Keratinocyte (primary cell): ENCODE measurements around the gene ANKS1B. TPM values are rescaled to one million over a fixed set of nuclear protein-coding genes. Genes with fewer than 3 reads are reported as not detected.

Experiments used
- DNase-seq: peaks from one replicate; pipeline ENCODE4 v3.0.0-alpha.2; 2011; ENCODE audit warnings: low read depth, missing footprints, low spot score
- FAIRE-seq: peaks from 2 replicates; lab custom pipeline; 2011; peaks lifted over from hg19 to GRCh38; lab: Jason Lieb, UNC
- H2AFZ ChIP-seq: 2 replicates; pipeline ENCODE4 v1.6.0; 2012; ENCODE audit warnings: low read length, control low read depth, inconsistent platforms; ENCODE audit not compliant: control insufficient read depth
- H3K27ac ChIP-seq: 2 replicates; pipeline ENCODE4 v1.5.1; 2011; ENCODE audit warnings: low read length; ENCODE audit not compliant: control insufficient read depth, insufficient read depth
- H3K27me3 ChIP-seq: 3 replicates; pipeline ENCODE4 v1.6.0; 2011; ENCODE audit warnings: low read length; ENCODE audit not compliant: control insufficient read depth, insufficient read depth; ENCODE audit errors: extremely low read depth
- H3K36me3 ChIP-seq, 2 experiments: 2 replicates in 1 of 2; 3 replicates in 1 of 2; pipeline ENCODE4 v1.5.1; 2011; ENCODE audit warnings: low read length in 2 of 2, mild to moderate bottlenecking in 1 of 2; ENCODE audit not compliant: control insufficient read depth in 2 of 2, insufficient read depth in 2 of 2; ENCODE audit errors: extremely low read depth in 1 of 2
- H3K4me1 ChIP-seq: 3 replicates; pipeline ENCODE4 v1.5.1; 2011; ENCODE audit warnings: low read length; ENCODE audit not compliant: control insufficient read depth, insufficient read depth; ENCODE audit errors: extremely low read depth
- H3K4me2 ChIP-seq: 3 replicates; pipeline ENCODE4 v1.6.0; 2011; ENCODE audit warnings: low read depth, low read length; ENCODE audit not compliant: control insufficient read depth, insufficient read depth; ENCODE audit errors: extremely low read depth
- H3K4me3 ChIP-seq, 3 experiments: fragments of 200-600 bp in 1 of 3; sonication (generic) in 1 of 3; 2 replicates in 2 of 3; 3 replicates in 1 of 3; pipeline ENCODE4 v1.5.1; 2011 to 2016; ENCODE audit warnings: low read length in 3 of 3, mild to moderate bottlenecking in 3 of 3, control low read depth in 2 of 3, inconsistent platforms in 1 of 3, low read depth in 1 of 3, mixed read lengths in 1 of 3, mixed run types in 1 of 3, moderate library complexity in 1 of 3; ENCODE audit not compliant: control insufficient read depth in 2 of 3, insufficient read depth in 2 of 3; ENCODE audit errors: extremely low read depth in 1 of 3
- H3K79me2 ChIP-seq: 2 replicates; pipeline ENCODE4 v1.6.0; 2012; ENCODE audit warnings: low read length; ENCODE audit not compliant: control insufficient read depth, insufficient read depth
- H3K9ac ChIP-seq: 3 replicates; pipeline ENCODE4 v1.6.0; 2011; ENCODE audit warnings: low read length; ENCODE audit not compliant: control insufficient read depth, insufficient read depth; ENCODE audit errors: extremely low read depth
- H3K9me1 ChIP-seq: 3 replicates; pipeline ENCODE4 v1.6.0; 2011; ENCODE audit warnings: low read length; ENCODE audit not compliant: control insufficient read depth, insufficient read depth; ENCODE audit errors: extremely low read depth
- H3K9me3 ChIP-seq: 2 replicates; pipeline ENCODE4 v1.5.1; 2012; ENCODE audit warnings: low read depth, low read length; ENCODE audit not compliant: control insufficient read depth
- H4K20me1 ChIP-seq: 3 replicates; pipeline ENCODE4 v1.6.0; 2011; ENCODE audit warnings: low read length; ENCODE audit not compliant: control insufficient read depth, insufficient read depth; ENCODE audit errors: extremely low read depth
- EZH2 ChIP-seq: IDR thresholded peaks from one replicate; pipeline ENCODE4 v1.6.1; 2012; ENCODE audit warnings: inconsistent platforms, mild to moderate bottlenecking, low read length, moderate library complexity
- dilution Hi-C: fragments of 300-500 bp; cut with MboI; formaldehyde crosslinking; loops from one replicate; pipeline ENCODE4 v1.7.0; 2020; ENCODE audit warnings: low sequenced_read_pairs; ENCODE audit not compliant: extremely low pct_ligation_motif_present
- polyA plus RNA-seq, 5 experiments: library from polyadenylated mRNA; depleted of rRNA in 3 of 5; stranded (reverse) in 3 of 5; stranded (forward) in 1 of 5; unstranded in 1 of 5; fragments of >200 nt; gene quantifications; 1 replicate in 1 of 5; 2 replicates in 3 of 5; 3 replicates in 1 of 5; pipeline versions ENCODE4 v1.2.1 to v1.2.3, GENCODE V29; 2011 to 2012; ENCODE audit warnings: missing spikeins in 2 of 5, low read depth in 1 of 5, low replicate concordance in 1 of 5
- TF ChIP-seq, protein P1 (sequence below), 3 experiments: IDR thresholded peaks in 1 of 3; conservative IDR thresholded peaks in 1 of 3; optimal IDR thresholded peaks in 1 of 3; 2 replicates in 2 of 3; 3 replicates in 1 of 3; pipeline versions ENCODE3 to v1.5.1; 2011; ENCODE audit warnings: low read length in 3 of 3, mild to moderate bottlenecking in 3 of 3, moderate library complexity in 2 of 3, control low read depth in 1 of 3, inconsistent platforms in 1 of 3; ENCODE audit not compliant: insufficient read depth in 2 of 3; ENCODE audit errors: extremely low read depth in 1 of 3

ANKS1B gene
- polyA plus RNA-seq, 1 donor (not counting 4 experiments of a cell fraction or from before 2014, with no cell fraction given): not detected

DNA sequence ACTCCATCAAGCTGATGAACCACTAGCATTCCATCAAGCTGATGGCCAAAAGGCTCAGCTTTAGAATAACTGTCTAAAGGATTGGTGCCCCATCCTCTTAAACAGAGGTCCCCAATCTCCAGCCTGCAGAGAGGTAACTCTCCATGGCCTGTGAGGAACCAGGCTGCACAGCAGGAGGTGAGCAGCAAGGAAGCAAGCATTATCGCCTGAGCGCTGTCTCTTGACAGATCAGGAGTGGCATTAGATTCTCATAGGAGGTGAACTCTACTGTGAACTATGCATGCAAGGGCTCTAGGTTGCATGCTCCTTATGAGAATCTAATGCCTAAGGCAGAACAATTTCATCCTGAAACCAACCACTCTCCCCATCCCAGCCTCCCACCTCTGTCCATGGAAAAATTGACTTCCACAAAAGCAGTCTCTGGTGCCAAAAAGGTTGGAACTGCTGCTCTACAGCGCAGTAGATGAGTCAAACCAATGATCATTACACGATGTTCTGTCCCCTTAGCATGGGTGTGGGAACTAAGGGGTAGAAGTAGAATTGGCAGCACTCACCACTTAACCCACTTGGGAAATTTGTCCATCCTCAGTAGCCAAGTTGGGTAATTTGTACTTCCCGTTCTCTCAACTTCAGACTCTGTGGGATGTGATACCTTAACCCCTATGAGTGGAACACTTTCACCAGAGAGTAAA, 66.9 kb downstream of the ANKS1B start:
- no peaks in the 10 kb centered on the region for H3K36me3 ChIP-seq
- H3K4me1 ChIP-seq: peaks cover 2% of the 10 kb centered on the region
- no peaks in the 10 kb centered on the region for H3K79me2 ChIP-seq
- H3K9me3 ChIP-seq: no peaks in the 10 kb centered on the region
- DNase-seq: no peak
- H2AFZ ChIP-seq: no peak overlapping the region
- no peak overlapping the region for H3K9ac ChIP-seq
- dilution Hi-C loops: no loop called here
- no peaks in the 10 kb centered on the region for H3K9me1 ChIP-seq
- no peak for FAIRE-seq
- no peak overlapping the region for H3K4me3 ChIP-seq
- no peak overlapping the region for H3K4me2 ChIP-seq
- TF ChIP-seq, protein P1, sequence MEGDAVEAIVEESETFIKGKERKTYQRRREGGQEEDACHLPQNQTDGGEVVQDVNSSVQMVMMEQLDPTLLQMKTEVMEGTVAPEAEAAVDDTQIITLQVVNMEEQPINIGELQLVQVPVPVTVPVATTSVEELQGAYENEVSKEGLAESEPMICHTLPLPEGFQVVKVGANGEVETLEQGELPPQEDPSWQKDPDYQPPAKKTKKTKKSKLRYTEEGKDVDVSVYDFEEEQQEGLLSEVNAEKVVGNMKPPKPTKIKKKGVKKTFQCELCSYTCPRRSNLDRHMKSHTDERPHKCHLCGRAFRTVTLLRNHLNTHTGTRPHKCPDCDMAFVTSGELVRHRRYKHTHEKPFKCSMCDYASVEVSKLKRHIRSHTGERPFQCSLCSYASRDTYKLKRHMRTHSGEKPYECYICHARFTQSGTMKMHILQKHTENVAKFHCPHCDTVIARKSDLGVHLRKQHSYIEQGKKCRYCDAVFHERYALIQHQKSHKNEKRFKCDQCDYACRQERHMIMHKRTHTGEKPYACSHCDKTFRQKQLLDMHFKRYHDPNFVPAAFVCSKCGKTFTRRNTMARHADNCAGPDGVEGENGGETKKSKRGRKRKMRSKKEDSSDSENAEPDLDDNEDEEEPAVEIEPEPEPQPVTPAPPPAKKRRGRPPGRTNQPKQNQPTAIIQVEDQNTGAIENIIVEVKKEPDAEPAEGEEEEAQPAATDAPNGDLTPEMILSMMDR (optimal IDR thresholded peaks at IDR 0.05 in 1 of 3, IDR thresholded peaks at IDR 0.05 in 1 of 3, conservative IDR thresholded peaks at IDR 0.05 in 1 of 3; ENCODE audit: extremely low read depth in 1 of 3, insufficient read depth in 2 of 3, low read length in 3 of 3): no peak
- TF ChIP-seq EZH2: no peak
- no peaks in the 10 kb centered on the region for H3K27me3 ChIP-seq
- no peak overlapping the region for H3K27ac ChIP-seq
- H4K20me1 ChIP-seq: no peaks in the 10 kb centered on the region

DNA sequence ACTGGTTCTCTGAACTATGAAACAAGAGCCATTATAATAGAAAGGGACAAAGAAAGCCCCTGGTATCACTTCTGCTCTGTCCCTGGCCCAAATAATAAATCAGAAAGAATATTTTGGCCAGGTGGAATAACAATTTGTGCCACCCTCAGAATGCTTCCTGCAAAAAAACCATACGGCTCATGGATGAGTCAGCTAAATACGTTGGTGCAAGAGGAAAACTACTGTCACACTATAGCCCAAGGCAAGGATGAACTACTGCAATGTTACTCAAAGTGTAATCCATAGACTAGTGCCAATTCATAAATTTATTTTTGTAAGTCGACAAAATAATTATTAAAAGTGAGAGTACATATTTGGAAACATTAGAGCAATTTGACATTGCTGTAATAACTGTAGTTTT, 68.2 kb downstream of the ANKS1B start:
- Histone ChIP-seq H3K27me3 (no peaks in the 10 kb centered on the region), H2AFZ (no peak overlapping the region), H3K9me3 (no peaks in the 10 kb centered on the region), H3K27ac (no peak overlapping the region), H4K20me1 (no peaks in the 10 kb centered on the region), H3K9ac (no peak overlapping the region), H3K9me1 (no peaks in the 10 kb centered on the region), H3K4me1 (peaks cover 2% of the 10 kb centered on the region), H3K79me2 (no peaks in the 10 kb centered on the region), H3K36me3 (no peaks in the 10 kb centered on the region), H3K4me2 (no peak overlapping the region), H3K4me3 (no peak overlapping the region)
- dilution Hi-C loops: no loop called here
- no peak for FAIRE-seq
- TF ChIP-seq, protein P1 (optimal IDR thresholded peaks at IDR 0.05 in 1 of 3, IDR thresholded peaks at IDR 0.05 in 1 of 3, conservative IDR thresholded peaks at IDR 0.05 in 1 of 3; ENCODE audit: extremely low read depth in 1 of 3, insufficient read depth in 2 of 3, low read length in 3 of 3): no peak
- no peak for TF ChIP-seq EZH2
- DNase-seq: no peak
